Eye (tissue), 1 donor: ENCODE data around the gene ZBTB4.
A peak's percentile ranks its signal among the peaks of the same experiment; 100 is the strongest.

Experiments
- DNase-seq: peaks from one replicate; pipeline ENCODE4 v3.0.0-alpha.2; 2015

Gene ZBTB4

DNA sequence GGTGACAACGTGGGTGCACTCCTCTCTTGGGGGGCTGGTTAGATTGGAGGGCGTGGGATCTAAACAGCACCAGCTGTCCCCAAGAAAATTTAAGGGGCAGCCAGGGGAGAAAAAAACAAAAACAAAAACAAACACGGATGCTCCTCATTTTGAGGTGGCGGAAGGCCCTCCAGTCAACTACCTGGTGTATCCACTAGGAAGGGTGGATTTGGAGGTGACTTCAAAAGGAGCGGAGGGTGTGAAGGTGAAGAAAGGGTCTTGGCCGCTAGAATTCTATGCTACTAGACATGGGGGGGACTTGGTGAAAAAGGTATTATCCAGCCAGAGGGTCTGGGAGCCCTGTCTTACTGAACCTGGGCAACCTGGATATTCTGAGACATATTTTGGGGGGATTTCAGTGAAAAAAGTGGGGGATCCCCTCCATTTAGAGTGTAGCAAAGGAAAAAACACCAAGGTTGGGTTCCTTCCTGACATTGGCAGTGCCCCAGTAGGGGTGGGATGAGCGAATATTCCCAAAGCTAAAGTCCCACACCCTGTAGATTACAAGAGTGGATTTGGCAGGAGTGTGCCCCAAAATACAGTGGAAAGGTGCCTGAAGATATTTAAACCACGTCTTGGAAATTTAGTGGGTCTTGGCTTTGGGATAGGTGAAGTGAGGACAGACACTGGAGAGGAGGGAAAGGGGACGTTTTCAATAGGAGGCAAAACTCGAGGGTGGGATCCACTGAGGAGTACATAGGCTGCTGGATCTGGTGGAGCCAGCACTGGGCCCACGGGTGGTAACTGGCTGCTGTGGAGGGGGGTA lies 40.6 kb downstream of the ZBTB4 start:
- DNase-seq: no peak

DNA sequence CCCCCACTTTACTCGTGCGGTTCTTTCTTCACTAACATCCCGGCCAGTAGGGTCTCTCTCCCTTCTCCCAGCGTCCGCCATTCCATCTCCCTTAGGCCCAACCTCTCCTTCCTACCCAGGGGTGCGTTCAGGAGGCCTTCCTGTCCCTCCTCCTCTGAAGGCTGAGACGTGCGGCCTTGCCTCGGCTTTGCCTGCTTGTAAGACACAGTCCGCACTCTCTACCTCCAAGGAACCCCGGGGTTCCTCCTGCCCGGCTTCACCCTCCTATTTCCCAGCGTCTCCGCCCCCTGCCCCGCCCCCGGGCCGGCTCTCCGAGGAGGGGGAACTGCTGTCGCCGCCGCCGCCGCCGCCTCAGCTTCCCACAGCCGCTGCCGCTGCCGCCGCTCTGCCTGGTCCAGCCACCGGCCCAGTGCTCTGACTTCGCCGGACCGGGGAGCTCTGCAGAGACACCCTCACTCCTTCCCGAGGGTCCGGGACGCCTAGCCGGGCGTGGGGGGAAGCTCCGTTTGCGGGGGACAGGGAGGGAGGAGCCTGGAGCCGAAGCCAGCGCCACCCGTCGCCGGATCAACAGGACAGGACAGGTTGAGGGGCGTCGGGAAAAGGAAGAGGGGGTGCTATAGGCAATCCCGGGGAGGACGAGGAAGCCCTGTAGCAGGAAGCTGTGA lies 41.3 kb downstream of the ZBTB4 start:
- DNase-seq: peak; percentile 79

- DNase-seq: no peak
Measured at GRCh38 chr17:7437369-7437863, 42.0 kb downstream of the ZBTB4 start.

DNA sequence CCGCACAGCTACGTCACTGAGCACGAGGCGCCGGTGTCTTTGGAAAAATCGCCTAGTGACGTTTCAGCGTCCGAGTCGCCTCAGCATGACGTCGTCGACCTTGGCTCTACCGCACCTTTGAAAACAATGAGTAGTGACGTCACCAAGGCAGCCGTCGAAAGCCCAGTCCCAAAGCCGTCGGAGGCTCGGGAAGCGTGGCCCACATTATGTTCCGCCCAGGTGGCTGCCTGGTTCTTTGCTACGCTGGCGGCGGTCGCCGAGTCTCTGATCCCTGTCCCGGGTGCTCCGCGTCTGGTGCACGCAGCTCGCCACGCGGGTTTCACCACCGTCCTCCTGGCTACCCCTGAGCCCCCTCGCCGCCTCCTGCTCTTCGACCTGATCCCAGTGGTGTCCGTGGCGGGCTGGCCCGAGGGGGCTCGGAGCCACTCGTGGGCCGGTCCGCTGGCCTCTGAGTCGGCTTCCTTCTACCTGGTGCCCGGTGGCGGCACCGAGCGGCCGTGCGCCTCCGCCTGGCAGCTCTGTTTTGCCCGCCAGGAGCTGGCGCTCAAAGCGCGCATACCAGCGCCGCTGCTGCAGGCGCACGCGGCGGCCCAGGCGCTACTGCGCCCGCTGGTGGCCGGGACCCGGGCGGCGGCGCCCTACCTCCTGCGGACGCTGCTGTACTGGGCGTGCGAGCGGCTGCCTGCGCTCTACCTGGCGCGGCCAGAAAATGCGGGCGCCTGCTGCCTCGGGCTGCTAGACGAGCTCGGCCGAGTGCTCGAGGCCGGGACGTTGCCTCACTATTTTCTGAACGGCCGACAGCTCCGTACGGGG lies 42.7 kb downstream of the ZBTB4 start:
- DNase-seq: peak; percentile 91

DNA sequence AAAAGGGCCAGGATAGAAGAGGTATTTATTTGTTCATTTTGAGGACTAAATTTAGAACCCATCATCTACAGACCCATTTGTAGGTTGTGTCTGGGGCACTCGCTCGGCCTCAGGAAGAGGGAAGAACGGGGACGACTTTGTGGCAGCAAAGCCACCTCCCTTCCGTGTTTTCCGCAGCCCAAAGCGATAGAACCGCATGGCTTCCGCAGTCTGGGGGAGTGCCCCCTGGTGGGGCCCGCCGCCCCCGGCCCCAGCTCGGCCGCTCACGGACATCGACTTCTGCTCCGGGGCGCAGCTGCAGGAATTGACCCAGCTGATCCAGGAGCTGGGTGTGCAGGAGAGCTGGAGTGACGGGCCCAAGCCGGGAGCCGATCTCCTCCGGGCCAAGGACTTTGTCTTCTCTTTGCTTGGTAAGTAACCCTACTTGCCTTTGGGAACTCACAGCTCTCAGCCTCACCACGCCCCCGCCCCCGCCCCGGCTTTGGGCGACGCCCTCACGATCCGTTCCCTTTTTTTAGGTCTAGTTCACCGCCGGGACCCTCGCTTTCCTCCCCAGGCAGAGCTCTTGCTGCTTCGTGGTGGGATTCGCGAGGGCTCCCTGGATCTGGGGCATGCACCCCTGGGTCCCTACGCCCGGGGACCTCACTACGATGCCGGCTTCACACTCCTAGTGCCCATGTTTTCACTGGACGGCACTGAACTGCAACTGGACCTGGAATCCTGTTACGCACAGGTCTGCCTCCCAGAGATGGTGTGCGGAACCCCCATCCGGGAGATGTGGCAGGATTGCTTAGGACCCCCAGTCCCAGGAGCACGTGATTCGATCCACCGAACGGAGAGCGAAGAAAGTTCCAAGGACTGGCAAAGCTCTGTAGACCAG lies 43.5 kb downstream of the ZBTB4 start:
- DNase-seq: peak; percentile 65

DNA sequence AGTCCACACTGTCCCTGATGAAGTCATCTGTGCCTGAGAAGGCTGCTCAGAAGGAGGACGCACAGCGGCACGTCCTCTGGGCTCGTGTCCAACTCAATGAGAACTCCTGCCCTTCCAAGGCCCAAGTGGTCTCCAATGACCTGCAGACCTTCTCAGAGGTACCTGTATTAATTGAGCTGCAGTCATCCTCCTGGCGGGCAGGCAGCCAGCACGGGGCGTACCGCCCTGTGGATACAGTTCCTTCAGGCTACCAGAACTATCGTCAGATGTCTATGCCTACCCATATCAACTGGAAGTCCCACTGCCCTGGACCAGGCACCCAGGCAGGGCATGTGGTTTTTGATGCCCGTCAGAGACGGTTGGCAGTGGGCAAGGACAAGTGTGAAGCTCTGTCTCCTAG lies 47.1 kb downstream of the ZBTB4 start:
- DNase-seq: no peak

GRCh38 chr17:7431231-7431630 lies 48.2 kb downstream of the ZBTB4 start:
- DNase-seq: no peak

DNA sequence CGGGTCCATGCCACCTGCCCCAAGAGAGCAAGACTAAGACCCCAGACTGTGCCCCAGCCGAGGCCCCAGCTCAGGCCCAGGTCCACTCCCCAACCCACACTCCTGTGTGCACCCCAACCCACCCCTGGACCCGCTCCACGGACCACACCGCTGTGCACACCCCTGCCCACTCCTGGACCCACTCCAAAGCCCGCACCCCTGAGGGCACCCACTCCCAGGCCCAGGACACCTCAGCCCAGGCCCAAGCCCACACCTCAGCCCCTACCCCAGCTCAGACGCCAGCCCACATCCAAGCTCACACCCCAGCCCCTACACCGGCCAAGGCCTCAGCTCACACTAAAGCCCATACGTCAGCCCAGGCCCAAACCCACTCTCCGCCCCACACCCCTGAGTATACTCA lies 49.7 kb downstream of the ZBTB4 start:
- no peak for DNase-seq

DNA sequence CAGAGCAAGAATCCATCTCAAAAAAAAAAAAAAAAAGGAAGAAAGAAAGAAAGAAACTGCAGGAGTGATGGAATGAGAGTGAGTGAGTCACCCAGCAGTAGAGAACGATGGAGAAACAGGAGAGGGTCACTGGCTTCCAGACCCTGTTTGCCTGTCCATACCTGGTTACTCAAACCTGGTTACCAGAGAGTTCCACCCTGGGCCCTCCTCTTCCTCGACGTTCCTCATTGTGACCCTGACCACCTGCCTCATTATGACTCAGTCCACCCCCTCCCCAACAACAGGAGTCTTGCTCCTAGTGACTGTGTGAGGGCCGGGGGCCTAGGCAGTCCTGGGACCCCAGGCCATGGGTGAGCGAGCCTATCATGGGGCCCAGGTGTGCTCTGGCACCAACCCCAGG lies 50.9 kb downstream of the ZBTB4 start, which contains the start of gene SPEM3:
Gene SPEM3, plus strand, starts transcription at position 301 of the 400 bp plus-strand sequence. Its CDS starts 46 bp downstream, at position 347.
- no peak for DNase-seq

DNA sequence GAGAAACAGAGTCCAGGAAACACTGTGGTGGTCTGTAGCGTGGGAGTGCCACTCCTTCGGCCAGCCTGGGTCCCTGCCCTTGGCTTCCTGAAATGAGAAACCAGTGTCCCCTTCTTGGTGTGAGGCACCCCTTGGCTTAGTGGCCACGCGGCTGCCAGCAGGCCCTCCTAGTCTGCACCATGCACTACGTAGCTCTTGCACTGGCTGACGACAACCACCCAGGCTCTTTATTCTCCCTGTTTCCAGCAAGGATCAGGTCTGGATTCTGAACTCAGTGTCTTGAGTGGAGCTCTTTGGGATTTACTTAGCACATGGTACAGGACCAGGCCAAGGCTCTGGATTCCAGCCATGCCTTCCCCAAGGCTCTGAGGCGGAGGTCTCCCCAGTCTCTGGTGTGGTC lies 51.9 kb downstream of the ZBTB4 start:
- no peak for DNase-seq

DNA sequence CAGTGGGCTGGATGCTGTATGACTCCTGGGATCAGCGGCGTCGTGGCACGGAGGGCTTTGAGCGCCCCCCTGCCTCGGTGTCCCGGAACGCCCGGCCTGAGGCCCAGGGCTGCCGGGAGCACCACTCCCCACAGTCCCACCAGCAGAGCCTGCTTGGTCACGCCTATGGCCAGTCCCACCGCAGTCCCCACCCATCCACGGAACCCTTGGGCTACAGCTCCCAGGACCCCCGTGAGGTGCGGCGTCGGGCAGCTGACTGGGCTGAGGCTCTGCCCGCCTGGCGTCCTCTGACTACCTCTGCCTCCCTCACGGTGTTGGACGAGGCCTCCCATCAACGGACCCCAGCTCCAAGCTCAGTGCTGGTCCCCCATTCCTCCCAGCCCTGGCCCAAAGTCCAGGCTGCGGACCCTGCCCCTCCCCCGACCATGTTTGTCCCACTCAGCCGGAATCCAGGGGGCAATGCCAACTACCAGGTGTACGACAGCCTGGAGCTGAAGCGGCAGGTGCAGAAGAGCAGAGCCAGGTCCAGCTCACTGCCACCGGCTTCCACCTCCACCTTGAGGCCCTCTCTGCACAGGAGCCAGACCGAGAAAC lies 52.4 kb downstream of the ZBTB4 start:
- DNase-seq: no peak

DNA sequence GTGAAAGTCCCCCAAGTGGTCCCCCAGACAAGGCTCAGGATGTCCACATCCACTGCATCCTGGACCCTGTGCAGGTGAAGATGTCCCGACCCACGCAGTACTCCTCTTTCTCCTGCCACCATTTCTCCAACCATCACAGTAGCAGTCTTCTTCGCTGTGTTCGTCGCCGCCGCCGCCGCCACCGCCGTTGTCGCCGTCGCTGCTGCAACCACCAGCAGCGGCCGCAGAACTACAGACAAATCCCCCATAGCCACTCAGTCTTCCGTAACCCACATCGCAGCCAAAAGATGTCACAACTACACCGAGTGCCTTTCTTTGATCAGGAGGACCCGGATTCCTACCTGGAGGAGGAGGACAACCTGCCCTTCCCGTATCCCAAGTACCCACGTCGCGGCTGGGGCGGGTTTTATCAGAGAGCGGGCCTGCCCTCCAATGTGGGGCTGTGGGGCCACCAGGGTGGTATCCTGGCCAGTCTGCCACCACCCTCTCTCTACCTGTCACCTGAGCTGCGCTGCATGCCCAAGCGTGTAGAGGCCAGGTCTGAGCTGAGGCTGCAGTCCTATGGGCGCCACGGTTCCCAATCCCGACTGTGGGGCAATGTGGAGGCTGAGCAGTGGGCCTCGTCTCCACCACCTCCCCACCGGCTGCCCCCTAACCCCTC lies 53.1 kb downstream of the ZBTB4 start:
- DNase-seq: no peak

GRCh38 chr17:7425756-7426155 lies 53.7 kb downstream of the ZBTB4 start:
- no peak for DNase-seq

DNA sequence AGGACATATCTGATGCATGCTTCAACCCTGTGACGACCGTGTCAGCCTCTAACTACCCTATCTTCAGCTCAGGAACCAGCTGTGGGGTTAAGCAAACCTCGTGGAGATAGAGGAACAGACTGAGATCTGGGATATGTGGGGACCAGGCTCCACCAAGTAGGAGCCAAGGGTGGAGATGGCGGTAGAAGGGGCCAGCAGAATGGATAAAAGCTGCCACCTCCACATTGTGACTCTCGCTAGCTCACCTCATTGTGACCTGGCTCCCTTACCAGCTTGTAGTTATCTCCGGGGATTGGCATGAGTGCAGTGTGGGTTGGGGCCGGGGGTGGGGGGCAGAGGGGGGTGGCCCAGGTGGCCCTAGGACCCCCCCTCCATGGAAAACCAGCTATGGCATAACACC lies 54.1 kb downstream of the ZBTB4 start, which contains the start of gene SPEM2:
Gene SPEM2, plus strand, starts transcription at position 301 of the 400 bp plus-strand sequence. Its CDS starts 73 bp downstream, at position 374.
- no peak for DNase-seq

GRCh38 chr17:7423679-7424078 lies 55.8 kb downstream of the ZBTB4 start:
- no peak for DNase-seq

GRCh38 chr17:7421186-7421585 lies 58.2 kb downstream of the ZBTB4 start:
- no peak for DNase-seq

DNA sequence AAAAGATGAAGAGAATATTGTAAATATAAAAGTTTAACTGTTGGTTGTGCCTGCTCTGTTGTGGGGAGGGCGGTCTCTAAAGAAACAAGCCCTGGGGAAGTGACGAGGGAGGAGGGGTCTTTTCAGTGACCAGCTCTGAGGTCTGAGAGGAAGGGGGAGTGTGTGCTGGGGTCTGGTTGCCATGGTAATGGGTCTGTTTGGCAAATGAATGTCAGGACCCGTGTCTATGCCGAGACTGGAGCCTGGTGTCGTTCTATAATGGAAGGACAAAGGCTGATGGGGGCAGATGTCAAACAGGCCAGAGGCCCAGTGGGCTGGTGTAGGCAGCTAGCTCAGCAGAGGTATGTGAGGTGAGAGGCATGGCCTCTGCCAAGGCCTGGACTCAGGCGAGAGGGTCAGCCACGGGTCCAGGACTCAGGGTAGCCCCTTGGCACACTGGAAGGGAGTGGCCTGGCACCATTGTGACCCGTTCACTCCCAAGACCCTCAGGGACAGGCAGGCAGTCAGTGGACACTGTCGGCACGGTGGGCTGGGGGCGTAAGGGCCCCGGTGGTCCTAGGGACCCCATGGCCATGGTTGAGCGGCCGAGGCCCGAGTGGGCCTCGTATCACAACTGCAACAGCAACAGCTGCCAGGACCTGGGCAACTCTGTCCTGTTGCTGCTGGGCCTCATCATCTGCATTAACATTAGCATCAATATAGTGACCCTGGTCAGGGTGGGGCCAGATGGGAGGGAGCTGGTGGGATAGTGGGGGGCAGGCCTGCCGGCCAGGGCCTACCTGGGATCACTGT lies 59.4 kb downstream of the ZBTB4 start, which contains the start of gene SPEM1:
Gene SPEM1, plus strand, starts transcription at position 506 of the 792 bp plus-strand sequence. Its CDS starts 61 bp downstream, at position 567.
- peak; percentile 80 for DNase-seq

DNA sequence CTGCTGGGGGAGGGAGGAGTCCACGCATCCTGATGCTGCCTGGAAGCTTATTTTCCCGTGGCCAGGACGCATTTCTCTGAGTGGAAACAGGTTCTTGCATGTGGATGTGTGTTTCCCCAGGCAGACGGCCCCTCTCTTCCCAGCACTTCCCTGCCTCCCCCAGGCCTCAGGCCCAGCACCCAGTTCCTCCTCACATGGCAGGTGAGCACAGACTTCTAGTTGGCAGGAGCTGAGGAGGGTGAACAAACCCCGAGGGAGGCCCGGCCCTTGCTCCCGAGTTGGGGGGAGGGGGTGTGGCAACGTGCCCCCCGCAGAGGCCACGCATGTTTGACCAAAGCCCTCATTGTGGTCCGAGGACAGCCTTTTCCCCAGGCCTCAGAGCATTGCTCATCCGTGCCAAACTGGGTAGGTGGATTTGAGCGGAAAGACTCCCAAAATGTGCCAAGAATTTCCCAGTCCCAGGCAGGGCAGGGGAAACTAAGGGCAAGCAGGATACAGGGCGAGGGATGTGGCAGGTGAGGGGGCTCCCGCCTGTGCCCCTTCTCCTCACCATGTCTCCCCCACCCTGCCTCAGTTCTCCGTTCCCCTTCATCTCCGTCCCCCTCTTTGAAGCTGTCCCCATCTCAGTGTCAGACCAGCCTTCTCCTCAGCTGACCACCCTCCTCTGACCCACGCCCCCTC lies 60.8 kb downstream of the ZBTB4 start:
- no peak for DNase-seq

DNA sequence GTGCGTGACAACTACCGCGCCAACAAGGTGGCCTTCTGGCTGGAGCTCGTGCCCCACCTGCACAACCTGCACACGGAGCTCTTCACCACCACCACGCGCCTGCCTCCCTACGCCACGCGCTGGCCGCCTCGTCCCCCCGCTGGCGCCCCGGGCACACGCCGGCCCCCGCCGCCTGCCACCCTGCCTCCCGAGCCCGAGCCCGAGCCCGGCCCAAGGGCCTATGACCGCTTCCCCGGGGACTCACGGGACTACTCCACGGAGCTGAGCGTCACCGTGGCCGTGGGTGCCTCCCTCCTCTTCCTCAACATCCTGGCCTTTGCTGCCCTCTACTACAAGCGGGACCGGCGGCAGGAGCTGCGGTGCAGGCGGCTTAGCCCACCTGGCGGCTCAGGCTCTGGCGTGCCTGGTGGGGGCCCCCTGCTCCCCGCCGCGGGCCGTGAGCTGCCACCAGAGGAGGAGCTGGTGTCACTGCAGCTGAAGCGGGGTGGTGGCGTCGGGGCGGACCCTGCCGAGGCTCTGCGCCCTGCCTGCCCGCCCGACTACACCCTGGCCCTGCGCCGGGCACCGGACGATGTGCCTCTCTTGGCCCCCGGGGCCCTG lies 62.3 kb downstream of the ZBTB4 start:
- no peak for DNase-seq
